ENCODE data around the gene ALDH16A1.

- TF ChIP-seq CTCF (IDR thresholded peaks at IDR 0.05) (no peak), POLR2A (IDR thresholded peaks at IDR 0.05) (no peak)
Measured at GRCh38 chr19:49441210-49441959, 11.6 kb upstream of the ALDH16A1 start, which contains the start of gene SLC17A7.
